Measurements from ENCODE around the gene CDO1.
A peak's percentile ranks its signal among the peaks of the same experiment; 100 is the strongest.

CDO1 gene

GRCh38 chr5:115842952-115843351, 26.5 kb upstream of the CDO1 start:
- H4K20me1 ChIP-seq (ENCODE audit: insufficient read depth), result peaks cover 9% of the 10 kb centered on the region
- no peak overlapping the region for H3K4me3 ChIP-seq (IDR thresholded peaks at IDR 0.05; ENCODE audit: insufficient read depth, low read depth, low read length)
- H3K79me2 ChIP-seq (ENCODE audit: insufficient read depth, low read depth), result peaks cover 47% of the 10 kb centered on the region
- peaks cover 32% of the 10 kb centered on the region for H3K4me1 ChIP-seq (ENCODE audit: low read depth, poor library complexity, severe bottlenecking)
- H3K36me3 ChIP-seq (ENCODE audit: insufficient read depth), result 0 out of 2 replicates have a peak, but pooled peaks cover under 1% of the 10 kb centered on the region
- no peak overlapping the region for H2AFZ ChIP-seq (ENCODE audit: low read depth)
- no peaks in the 10 kb centered on the region; the same call in 1 of the 2 replicates for H3K27me3 ChIP-seq (ENCODE audit: insufficient read depth, low read depth)
- no peak overlapping the region for H3K27ac ChIP-seq
- TF ChIP-seq CTCF (conservative IDR thresholded peaks at IDR 0.05; ENCODE audit: low read depth, low read length), result no peak
- H3K9ac ChIP-seq, result no peak overlapping the region
- peak overlapping the region; percentile 66 for H3K4me2 ChIP-seq

GRCh38 chr5:115842089-115842935, 25.9 kb upstream of the CDO1 start:
- Histone ChIP-seq H3K36me3 (ENCODE audit: insufficient read depth) (0 out of 2 replicates have a peak, but pooled peaks cover 4% of the 10 kb centered on the region), H3K27me3 (ENCODE audit: insufficient read depth, low read depth) (no peaks in the 10 kb centered on the region; the same call in 1 of the 2 replicates), H3K9ac (peak overlapping the region; percentile 92), H3K79me2 (ENCODE audit: insufficient read depth, low read depth) (peaks cover 54% of the 10 kb centered on the region), H3K4me2 (peak overlapping the region; percentile 66), H4K20me1 (ENCODE audit: insufficient read depth) (peaks cover 11% of the 10 kb centered on the region), H3K4me1 (ENCODE audit: low read depth, poor library complexity, severe bottlenecking) (peaks cover 32% of the 10 kb centered on the region), H3K27ac (peak overlapping the region; percentile 77), H3K4me3 (IDR thresholded peaks at IDR 0.05; ENCODE audit: insufficient read depth, low read depth, low read length) (no peak overlapping the region), H2AFZ (ENCODE audit: low read depth) (peak overlapping the region; percentile 94)
- no peak for TF ChIP-seq CTCF (conservative IDR thresholded peaks at IDR 0.05; ENCODE audit: low read depth, low read length)

GRCh38 chr5:115841382-115842088, 25.1 kb upstream of the CDO1 start, which contains the start of the genes AP3S1 and ATG12:
Gene AP3S1, plus strand, starts transcription at chr5:115841935. Its CDS starts 103 bp downstream, at chr5:115842038.
Gene ATG12, minus strand, starts transcription at chr5:115841565. Its CDS starts 13 bp downstream, at chr5:115841552.
- TF ChIP-seq CTCF (conservative IDR thresholded peaks at IDR 0.05; ENCODE audit: low read depth, low read length), result no peak
- Histone ChIP-seq H4K20me1 (ENCODE audit: insufficient read depth) (peaks cover 11% of the 10 kb centered on the region), H3K27ac (peak within 1 kb of the TSS; percentile 77), H3K79me2 (ENCODE audit: insufficient read depth, low read depth) (peaks cover 54% of the 10 kb centered on the region), H2AFZ (ENCODE audit: low read depth) (peak within 1 kb of the TSS; percentile 94), H3K27me3 (ENCODE audit: insufficient read depth, low read depth) (no peaks in the 10 kb centered on the region; the same call in 1 of the 2 replicates), H3K4me2 (peak within 1 kb of the TSS; percentile 79), H3K9ac (peak within 1 kb of the TSS; percentile 92), H3K36me3 (ENCODE audit: insufficient read depth) (peaks cover 6% of the 10 kb centered on the region; the same call in 1 of the 2 replicates), H3K4me1 (ENCODE audit: low read depth, poor library complexity, severe bottlenecking) (peaks cover 32% of the 10 kb centered on the region), H3K4me3 (IDR thresholded peaks at IDR 0.05; ENCODE audit: insufficient read depth, low read depth, low read length) (no peak within 1 kb of the TSS)

- H2AFZ ChIP-seq (ENCODE audit: low read depth), result peak overlapping the region; percentile 94
- H3K9ac ChIP-seq, result peak overlapping the region; percentile 92
- H3K27ac ChIP-seq, result peak overlapping the region; percentile 77
- peaks cover 9% of the 10 kb centered on the region; the same call in 1 of the 2 replicates for H3K36me3 ChIP-seq (ENCODE audit: insufficient read depth)
- H3K4me2 ChIP-seq, result peak overlapping the region; percentile 79
- no peak overlapping the region for H3K4me3 ChIP-seq (IDR thresholded peaks at IDR 0.05; ENCODE audit: insufficient read depth, low read depth, low read length)
- no peak for TF ChIP-seq CTCF (conservative IDR thresholded peaks at IDR 0.05; ENCODE audit: low read depth, low read length)
- H4K20me1 ChIP-seq (ENCODE audit: insufficient read depth), result peaks cover 11% of the 10 kb centered on the region
- H3K79me2 ChIP-seq (ENCODE audit: insufficient read depth, low read depth), result peaks cover 50% of the 10 kb centered on the region
- H3K4me1 ChIP-seq (ENCODE audit: low read depth, poor library complexity, severe bottlenecking), result peaks cover 32% of the 10 kb centered on the region
- no peaks in the 10 kb centered on the region; the same call in 1 of the 2 replicates for H3K27me3 ChIP-seq (ENCODE audit: insufficient read depth, low read depth)
These were observed 24.4 kb upstream of the CDO1 start for GRCh38 chr5:115840873-115841272.
